ENCODE measurements around the gene LHFPL3.
"Not testable (repeated sequence)": the region's sequence is repeated elsewhere in the genome, so short reads cannot be mapped to it uniquely, and the experiment has no call there.

The LHFPL3 gene

GRCh38 chr7:104906556-104906955 lies 578.2 kb downstream of the LHFPL3 start:
- no peak for DNase-seq

GRCh38 chr7:104908636-104909035 lies 580.2 kb downstream of the LHFPL3 start:
- no peak for DNase-seq

- DNase-seq, result no peak
Observed at GRCh38 chr7:104909096-104909495, 580.7 kb downstream of the LHFPL3 start.

- no peak for DNase-seq
Observed at GRCh38 chr7:104914421-104914820, 586.0 kb downstream of the LHFPL3 start.

GRCh38 chr7:104921596-104921995 lies 593.2 kb downstream of the LHFPL3 start:
- no peak for DNase-seq

GRCh38 chr7:104922182-104923009 lies 594.0 kb downstream of the LHFPL3 start:
- no peak for DNase-seq

- DNase-seq, result no peak
Observed at GRCh38 chr7:104923010-104923421, 594.6 kb downstream of the LHFPL3 start.

GRCh38 chr7:104926189-104926588 lies 597.8 kb downstream of the LHFPL3 start:
- not testable (repeated sequence) for DNase-seq

GRCh38 chr7:104926601-104927041 lies 598.2 kb downstream of the LHFPL3 start:
- no peak for DNase-seq

GRCh38 chr7:104927055-104927454 lies 598.7 kb downstream of the LHFPL3 start:
- no peak for DNase-seq

GRCh38 chr7:104928721-104929400 lies 600.5 kb downstream of the LHFPL3 start:
- DNase-seq, result no peak

GRCh38 chr7:104929921-104930320 lies 601.5 kb downstream of the LHFPL3 start:
- DNase-seq, result no peak

GRCh38 chr7:104931181-104931781 lies 602.9 kb downstream of the LHFPL3 start:
- no peak for DNase-seq

- no peak for DNase-seq
Observed at GRCh38 chr7:104933022-104933421, 604.6 kb downstream of the LHFPL3 start.

GRCh38 chr7:104933521-104933988 lies 605.2 kb downstream of the LHFPL3 start:
- DNase-seq, result no peak

GRCh38 chr7:104934665-104935064 lies 606.3 kb downstream of the LHFPL3 start:
- no peak for DNase-seq

GRCh38 chr7:104935276-104935675 lies 606.9 kb downstream of the LHFPL3 start:
- no peak for DNase-seq

GRCh38 chr7:104936546-104936945 lies 608.1 kb downstream of the LHFPL3 start:
- no peak for DNase-seq

- DNase-seq, result not testable (repeated sequence)
Observed at GRCh38 chr7:104937489-104937888, 609.1 kb downstream of the LHFPL3 start.

GRCh38 chr7:104938741-104939390 lies 610.5 kb downstream of the LHFPL3 start:
- DNase-seq, result no peak

- DNase-seq, result no peak
Observed at GRCh38 chr7:104940023-104940710, 611.8 kb downstream of the LHFPL3 start.
